ENCODE results near the gene SETD7.

GRCh38 chr4:139558235-139559088, 2.4 kb upstream of the SETD7 start:
- TF ChIP-seq CREB1 (CRISPR knock-in tag; IDR thresholded peaks at IDR 0.05; ENCODE audit: low read depth) (no peak), CTCF (conservative IDR thresholded peaks at IDR 0.05; ENCODE audit: low read depth in 2 of 2) (no peak), POLR2AphosphoS5 (IDR thresholded peaks at IDR 0.05; ENCODE audit: low read depth) (no peak), EZH2 (IDR thresholded peaks at IDR 0.05; ENCODE audit: low read depth, unreplicated experiment) (no peak), STAT1 (IDR thresholded peaks at IDR 0.05; ENCODE audit: unreplicated experiment) (no peak), EZH2phosphoT487 (IDR thresholded peaks at IDR 0.05; ENCODE audit: unreplicated experiment) (no peak), ETS1 (IDR thresholded peaks at IDR 0.05) (no peak)
